Measurements from ENCODE around the gene MAD1L1.

GRCh38 chr7:1807821-1808600 lies 424.7 kb downstream of the MAD1L1 start:
- TF ChIP-seq POLR2A (IDR thresholded peaks at IDR 0.05) (no peak), CTCF (IDR thresholded peaks at IDR 0.05) (no peak)
